ENCODE results near the gene DOCK4.

GRCh38 chr7:111990643-111991042 lies 215.6 kb downstream of the DOCK4 start:
- no peak for TF ChIP-seq CTCF (IDR thresholded peaks at IDR 0.05 in 2 of 3, conservative IDR thresholded peaks at IDR 0.05 in 1 of 3; ENCODE audit: control insufficient read depth in 2 of 3, extremely low read depth in 1 of 3, insufficient read depth in 1 of 3, low read depth in 3 of 3, low read length in 3 of 3)
- TF ChIP-seq GABPA (IDR thresholded peaks at IDR 0.05; ENCODE audit: low read depth) = no peak
- no peak for TF ChIP-seq POLR2AphosphoS5 (IDR thresholded peaks at IDR 0.05; ENCODE audit: low read length)
- no peak for TF ChIP-seq EZH2 (IDR thresholded peaks at IDR 0.05; ENCODE audit: borderline replicate concordance, control insufficient read depth, low read depth, low read length)
- TF ChIP-seq BACH1 (IDR thresholded peaks at IDR 0.05; ENCODE audit: borderline replicate concordance) = no peak
